Measurements from ENCODE around the gene MIGA1. TPM values are rescaled to one million over a fixed set of nuclear protein-coding genes. Genes with fewer than 3 reads are reported as not detected.
"Not testable (repeated sequence)": the region's sequence is repeated elsewhere in the genome, so short reads cannot be mapped to it uniquely, and the experiment has no call there.

Gene MIGA1
- total RNA-seq, 1 donor from 2014 or later, result 20.8 TPM

DNA sequence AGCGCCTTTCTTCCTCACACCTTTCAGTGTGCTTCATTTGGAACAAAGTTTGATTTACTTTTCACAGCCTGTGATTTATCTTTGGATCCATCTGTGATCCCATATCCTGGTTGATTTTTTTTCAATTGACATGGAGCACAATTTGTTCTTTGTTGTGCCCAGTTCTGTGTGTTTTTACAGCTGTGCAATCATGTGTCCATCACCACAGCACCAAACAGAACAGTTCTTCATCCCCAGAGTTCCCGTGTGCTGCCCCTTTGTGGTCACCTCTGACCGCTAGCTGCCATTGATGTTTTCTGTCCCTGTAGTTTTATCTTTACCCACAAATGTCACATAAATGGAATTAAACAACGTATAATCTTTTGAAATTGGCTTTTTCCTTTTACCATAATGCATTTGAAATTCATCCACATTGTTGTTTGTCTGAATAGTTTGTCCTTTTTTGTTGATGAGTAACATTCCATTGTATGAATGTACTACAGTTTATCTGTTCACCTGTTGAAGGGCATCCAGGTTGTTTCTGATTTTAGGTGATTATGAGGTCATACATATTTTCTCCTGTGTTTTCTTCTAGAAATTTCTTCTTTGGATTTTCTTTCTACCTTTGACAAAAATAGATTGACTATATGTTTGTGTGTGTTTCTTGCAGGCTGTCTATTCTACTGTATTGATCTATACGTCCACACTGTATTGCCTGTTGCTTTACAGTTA, 17.4 kb downstream of the MIGA1 start:
- DNase-seq (ENCODE audit: low read depth in 2 of 2), result peak; percentile 70 to 99

GRCh38 chr1:77797991-77798390, 18.5 kb downstream of the MIGA1 start:
- peak; percentile 46 to 50 for DNase-seq (ENCODE audit: low read depth in 2 of 2)

DNA sequence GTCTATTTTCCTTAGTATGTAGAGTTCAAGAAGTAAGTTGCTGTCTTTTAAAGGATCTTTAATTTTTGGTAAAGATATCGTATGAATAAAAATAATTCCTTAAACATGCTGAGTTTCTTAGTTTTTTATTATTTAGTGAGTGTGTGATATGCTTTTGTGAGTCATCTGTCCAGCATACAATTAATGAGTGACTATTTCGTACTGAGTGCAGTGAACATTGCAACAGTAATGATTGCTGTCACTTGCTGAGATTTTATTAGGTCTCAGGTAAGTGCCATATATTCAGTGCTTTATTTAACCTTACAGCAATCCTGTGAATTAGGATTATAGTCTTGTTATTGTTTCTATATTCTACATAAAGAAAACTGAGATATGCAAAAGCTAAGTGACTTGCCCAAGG, 22.6 kb downstream of the MIGA1 start:
- no peak for DNase-seq (ENCODE audit: low read depth in 2 of 2)

GRCh38 chr1:77803371-77803770, 23.9 kb downstream of the MIGA1 start:
- DNase-seq (ENCODE audit: low read depth in 2 of 2), result no peak

DNA sequence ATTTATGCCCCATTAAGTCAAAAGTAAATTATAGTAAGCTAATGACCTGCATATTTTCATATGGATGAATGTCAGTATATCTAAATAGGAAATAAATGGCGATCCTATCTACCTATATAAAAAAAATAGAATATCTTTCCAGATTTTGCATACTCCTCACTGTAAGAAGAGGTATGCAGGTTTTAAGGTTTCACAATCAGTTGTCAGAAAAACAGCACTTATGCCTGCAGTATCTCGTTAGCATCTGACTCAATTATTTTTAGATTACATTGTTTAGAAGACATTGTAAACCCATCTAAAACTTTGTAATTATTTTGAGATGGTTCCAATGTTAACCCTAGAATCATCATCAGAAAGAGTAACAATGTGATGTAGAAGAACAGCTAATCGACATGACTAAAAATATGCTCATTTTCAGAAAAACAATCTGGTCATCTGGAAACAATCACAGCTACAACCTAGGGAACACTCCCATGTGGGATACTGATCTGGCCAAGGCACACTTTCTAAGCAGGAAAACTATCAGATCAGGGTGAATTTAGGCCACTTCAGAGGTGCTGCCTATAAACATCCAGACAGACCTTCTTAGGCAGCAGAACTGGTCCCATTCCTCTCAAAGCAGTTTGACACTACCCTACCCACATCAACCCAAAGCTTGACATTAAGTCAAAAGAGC, 30.5 kb downstream of the MIGA1 start:
- not testable (repeated sequence) for DNase-seq (ENCODE audit: low read depth in 2 of 2)

DNA sequence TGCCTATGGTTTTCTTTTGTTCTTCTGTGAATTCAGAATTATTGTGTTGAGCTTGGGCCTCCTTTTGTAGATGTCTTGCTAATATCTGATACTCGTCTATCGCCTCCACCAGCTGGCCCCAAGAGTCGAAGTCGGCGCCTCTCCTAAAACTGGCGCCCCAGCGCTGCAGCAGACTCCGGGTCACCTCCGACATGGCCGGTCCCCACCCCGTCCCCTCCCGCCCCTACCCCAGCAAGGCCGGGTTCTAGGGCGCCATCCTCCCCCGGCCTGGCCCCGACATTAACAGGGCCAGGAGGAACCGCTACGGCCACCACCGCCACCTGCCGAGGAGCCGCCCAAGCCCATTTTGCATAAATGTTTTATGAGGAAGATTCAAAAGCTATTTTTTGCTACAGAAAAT, 32.1 kb downstream of the MIGA1 start:
- not testable (repeated sequence) for DNase-seq (ENCODE audit: low read depth in 2 of 2)

- DNase-seq (ENCODE audit: low read depth in 2 of 2), result no peak
Measured at GRCh38 chr1:77817368-77818209, 38.1 kb downstream of the MIGA1 start.

- no peak for DNase-seq (ENCODE audit: low read depth in 2 of 2)
Measured at GRCh38 chr1:77820121-77820520, 40.7 kb downstream of the MIGA1 start.

GRCh38 chr1:77824079-77824478, 44.6 kb downstream of the MIGA1 start:
- DNase-seq (ENCODE audit: low read depth in 2 of 2), result peak in 1 of 2 donors; percentile 24

- no peak for DNase-seq (ENCODE audit: low read depth in 2 of 2)
Measured at GRCh38 chr1:77824694-77825093, 45.2 kb downstream of the MIGA1 start.

DNA sequence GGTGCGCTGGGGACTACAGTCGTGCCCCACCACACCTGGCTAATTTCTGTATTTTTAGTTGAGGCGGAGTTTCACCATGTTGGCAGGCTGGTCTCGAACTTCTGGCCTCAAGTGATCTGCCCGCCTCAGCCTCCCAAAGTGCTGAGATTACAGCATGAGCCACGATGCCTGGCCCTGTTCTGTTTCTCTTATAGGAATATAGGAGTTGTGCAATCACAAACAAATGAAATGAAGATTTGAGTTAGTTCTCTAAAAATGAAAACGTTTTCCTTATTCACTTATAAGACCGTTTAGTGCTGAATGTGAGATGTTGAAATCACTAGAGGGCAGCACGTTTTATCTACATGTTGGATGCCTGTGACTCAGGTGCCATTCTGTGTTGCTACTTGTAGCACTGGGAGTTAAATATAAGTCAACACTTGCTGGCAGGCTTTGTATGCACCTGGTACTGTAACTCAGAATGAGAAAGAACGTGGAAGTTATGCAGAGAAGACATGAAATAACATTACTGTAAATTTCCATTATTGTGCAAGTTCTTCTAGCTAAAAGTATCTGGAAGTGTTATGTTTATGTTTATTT, 45.8 kb downstream of the MIGA1 start:
- peak; percentile 80 for DNase-seq (ENCODE audit: low read depth in 2 of 2)

GRCh38 chr1:77826851-77827250, 47.4 kb downstream of the MIGA1 start:
- DNase-seq (ENCODE audit: low read depth in 2 of 2), result not testable (repeated sequence)

DNA sequence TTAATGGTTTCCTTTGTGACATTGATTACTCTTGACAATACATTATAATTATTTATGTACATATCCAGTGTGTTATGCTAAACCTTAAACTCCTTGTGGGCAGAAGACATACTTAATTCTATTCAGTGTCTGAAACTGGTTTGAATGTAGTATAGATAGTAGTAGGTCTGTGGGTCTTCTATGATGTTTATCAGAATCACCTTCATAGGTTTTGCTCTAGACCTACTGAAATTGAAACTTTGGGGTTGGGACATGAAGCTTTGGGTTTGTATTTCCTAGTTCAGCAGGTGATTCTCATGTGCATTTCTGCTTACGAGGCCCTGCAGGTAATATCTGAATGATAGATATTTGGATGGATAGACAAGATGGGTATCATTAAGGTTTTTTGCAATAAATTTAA, 48.6 kb downstream of the MIGA1 start:
- DNase-seq (ENCODE audit: low read depth in 2 of 2), result no peak

- DNase-seq (ENCODE audit: low read depth in 2 of 2), result peak in 1 of 2 donors; percentile 30
Measured at GRCh38 chr1:77829851-77830250, 50.4 kb downstream of the MIGA1 start.

- DNase-seq (ENCODE audit: low read depth in 2 of 2), result no peak
Measured at GRCh38 chr1:77830946-77831345, 51.5 kb downstream of the MIGA1 start.

DNA sequence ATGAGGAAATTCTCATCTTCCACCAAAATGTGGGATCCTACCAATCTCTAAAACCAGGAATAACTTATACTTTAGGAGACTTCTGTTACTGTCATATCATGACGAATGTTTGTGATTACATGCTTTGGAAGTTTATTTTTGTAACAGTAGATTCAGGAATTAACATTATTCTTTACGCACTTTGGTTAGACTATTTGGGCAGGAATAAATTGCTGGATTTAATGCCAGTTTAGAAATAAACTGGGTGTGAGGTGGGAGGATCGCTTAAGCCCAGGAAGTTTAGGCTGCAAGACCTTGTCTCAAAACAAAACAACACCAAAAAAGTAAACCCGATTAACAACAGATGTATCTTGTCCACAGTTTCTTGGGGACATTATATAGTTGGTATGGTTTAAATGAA, 52.1 kb downstream of the MIGA1 start:
- peak in 1 of 2 donors; percentile 15 for DNase-seq (ENCODE audit: low read depth in 2 of 2)

GRCh38 chr1:77831976-77832711, 52.7 kb downstream of the MIGA1 start:
- DNase-seq (ENCODE audit: low read depth in 2 of 2), result peak; percentile 59 to 83

DNA sequence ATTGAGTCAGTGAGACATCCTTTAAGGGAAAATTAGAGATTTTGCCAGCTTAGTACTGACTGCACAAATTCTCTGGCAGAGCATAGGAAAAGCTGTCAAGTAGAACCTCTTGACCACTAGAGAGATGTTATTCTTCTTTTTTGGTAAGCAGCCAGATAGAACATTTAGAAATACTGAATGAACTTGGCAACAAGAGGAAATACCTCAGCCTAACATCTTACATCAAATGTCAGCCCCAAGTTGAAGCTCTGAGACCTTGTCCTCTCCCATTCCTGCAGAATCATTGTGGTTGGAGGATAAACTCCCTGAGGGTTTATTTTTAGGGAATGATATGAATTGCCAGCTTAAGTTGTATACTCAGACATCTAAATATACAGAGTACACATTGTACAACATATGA, 53.5 kb downstream of the MIGA1 start:
- peak; percentile 32 to 94 for DNase-seq (ENCODE audit: low read depth in 2 of 2)

- no peak for DNase-seq (ENCODE audit: low read depth in 2 of 2)
Measured at GRCh38 chr1:77833521-77834100, 54.2 kb downstream of the MIGA1 start.

GRCh38 chr1:77834771-77835334, 55.4 kb downstream of the MIGA1 start:
- peak; percentile 53 to 60 for DNase-seq (ENCODE audit: low read depth in 2 of 2)
